GM19455 (cell line): Measurements from ENCODE around the gene COL25A1.

Source experiments
- ATAC-seq: cut with Tn5 transposase; IDR thresholded peaks from one replicate; pipeline ENCODE4 v1.9.1; 2021; ENCODE audit not compliant: unreplicated experiment

COL25A1 gene

DNA sequence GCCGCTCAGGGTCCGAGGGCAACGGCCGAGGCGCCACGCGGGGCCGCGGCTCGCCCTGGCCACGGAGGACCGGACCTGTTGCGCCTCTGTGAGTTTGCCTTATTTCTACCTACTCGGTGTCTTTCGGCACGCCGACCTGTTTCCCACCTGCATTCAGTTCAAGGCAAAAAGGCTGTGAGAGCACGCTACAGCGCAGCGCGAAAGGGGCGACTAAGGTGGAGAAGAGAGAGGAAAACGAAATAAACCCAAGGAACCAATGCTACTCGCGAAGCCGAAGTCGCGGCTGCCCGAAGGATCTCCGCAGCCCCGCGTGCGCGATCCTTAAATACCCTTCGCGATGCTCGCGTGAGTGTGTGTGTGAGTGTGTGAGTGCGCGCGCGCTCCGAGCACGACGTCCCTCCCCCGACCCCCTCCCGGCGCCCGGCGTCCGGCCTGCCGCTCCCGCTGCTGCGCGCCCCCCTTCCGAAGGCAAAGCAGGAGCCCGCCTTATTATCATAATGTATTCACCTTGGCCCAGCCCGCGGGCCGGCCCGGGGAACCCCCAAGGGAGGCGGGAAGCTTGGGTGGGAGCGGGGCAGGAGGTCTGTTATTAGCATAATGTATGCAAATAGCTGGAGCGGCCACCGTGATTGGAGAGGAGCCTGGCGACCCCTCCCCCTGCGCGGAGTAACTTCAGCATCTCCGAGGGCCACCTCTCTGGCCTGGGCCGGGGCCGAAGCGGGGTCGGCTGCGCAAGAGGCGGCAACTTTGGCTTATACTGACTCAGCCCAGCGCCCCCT, at the start of gene COL25A1:
COL25A1 (minus strand) TSS at position 298 of the 779 bp plus-strand sequence.
- ATAC-seq = no peak

DNA sequence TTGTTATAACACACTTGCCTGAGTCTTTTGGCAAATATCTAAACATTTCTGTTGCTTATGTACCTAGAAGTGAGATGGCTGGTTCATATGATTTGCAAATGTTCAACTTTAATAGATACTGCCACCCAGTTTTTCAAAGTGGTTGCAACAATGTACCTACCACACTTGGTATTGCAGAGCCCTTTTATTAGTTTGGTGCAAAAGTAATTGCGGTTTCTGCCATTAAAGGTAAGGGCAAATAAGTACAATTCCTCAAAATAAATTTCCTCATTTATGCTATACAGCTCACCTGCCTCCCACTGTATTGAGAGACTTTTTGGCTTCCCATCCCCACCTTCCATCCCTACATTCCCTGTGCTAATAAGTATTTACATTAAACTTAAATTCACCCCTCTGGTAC, 47.7 kb upstream of the COL25A1 start:
- no peak for ATAC-seq

DNA sequence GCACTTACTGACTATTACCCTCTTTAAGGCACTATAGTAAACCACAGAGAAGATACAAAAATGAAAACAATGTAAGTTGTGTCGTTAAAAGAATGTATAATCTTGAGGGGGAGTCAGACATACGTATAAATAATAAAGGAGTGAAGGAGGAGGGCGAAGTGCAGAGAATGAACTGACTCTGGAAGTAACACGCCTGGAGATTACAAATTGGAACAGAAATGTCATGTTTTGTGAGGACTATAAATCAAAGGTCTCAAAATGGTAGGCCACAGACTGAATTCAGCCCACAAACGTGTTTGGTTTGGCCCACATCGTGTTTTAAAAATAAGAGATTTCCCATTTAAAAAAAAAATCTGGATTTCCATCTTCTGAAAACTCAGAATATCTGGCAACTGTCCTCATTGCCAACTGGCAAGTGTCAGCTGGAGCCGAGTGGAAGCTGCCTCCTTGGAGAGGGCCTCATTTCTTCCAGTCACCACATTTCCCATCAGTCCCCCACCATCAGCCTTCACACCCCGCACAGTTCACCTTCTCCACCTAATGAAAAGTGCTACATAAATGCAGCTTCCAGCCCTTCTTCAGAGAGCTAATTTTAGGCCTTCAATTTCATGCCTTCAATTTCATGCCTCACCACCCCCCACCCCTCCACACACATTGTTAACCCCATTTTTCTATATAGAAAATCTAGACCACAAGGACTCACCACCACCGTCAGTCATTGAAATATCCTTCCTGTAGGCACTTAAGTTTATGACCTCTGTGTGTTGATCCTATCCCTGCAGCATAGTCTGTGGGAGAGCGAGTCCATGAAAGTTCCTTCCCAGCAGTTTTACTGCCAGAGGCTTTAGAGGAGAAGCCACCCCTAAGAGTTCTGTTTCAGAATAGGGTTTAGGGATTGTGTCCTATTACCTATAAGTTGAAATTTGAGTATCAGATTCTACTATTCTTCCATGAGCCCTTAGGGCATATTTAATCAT, 32.0 kb upstream of the COL25A1 start:
- ATAC-seq = no peak

DNA sequence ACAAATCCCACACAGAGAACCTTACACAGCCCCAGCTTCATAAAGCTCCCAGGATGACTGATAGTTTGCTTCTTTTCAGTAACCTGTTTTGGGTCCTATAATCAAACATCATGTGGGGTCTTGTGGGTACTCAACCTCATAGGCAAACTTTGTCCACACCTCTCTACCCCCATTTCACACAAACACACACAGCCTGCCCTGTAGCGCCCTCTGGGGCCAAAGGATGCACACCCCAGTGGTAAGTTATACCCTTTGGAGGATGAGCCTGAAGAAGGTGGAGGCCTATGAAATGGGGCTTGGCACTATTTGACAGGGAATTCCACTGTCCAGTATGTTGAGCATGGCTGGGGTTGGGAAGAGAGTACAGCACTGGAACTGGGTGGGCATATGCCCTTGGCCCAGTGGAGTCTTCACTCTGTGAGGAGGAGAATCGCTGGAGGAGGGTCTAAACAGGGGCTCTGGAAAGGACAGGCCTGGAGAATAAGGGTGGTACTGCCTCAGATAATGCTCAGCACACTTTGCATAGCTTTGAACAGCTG, 30.5 kb upstream of the COL25A1 start:
- no peak for ATAC-seq

DNA sequence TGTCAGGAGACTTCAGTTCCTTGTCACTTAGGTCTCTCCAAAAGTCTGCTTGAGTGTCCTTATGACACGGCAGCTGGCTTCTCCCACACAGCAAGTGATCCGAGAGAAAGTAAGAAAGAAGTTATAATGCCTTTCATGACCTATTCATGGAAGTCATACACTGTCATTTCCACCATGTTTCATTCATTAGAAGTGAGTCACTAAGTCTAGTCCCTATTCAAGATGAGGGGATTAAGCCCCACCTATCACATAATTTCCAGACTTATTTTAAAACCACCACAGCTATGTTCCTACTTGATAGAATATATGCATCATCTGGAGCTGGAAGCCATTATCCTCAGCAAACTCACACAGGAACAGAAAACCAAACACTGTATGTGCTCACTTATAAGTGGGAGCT, 25.2 kb upstream of the COL25A1 start:
- no peak for ATAC-seq

DNA sequence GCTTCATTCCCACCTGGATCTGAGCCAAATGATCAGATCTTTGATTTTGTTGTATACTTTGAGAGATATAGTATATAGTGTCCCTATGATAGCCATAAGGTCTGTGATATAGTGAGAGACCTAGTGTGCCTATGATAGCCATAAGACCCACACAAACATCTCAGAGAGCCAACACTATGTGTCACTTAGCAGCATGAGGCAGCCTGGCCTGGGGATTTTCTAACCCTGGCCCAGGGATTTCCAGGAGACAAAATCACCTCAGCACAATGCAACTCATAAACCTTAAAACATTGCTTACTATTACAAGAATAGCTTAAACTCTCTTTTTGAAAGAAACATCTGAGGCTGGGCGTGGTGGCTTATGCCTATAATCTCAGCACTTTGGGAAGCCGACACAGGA, 23.2 kb upstream of the COL25A1 start:
- ATAC-seq = no peak

DNA sequence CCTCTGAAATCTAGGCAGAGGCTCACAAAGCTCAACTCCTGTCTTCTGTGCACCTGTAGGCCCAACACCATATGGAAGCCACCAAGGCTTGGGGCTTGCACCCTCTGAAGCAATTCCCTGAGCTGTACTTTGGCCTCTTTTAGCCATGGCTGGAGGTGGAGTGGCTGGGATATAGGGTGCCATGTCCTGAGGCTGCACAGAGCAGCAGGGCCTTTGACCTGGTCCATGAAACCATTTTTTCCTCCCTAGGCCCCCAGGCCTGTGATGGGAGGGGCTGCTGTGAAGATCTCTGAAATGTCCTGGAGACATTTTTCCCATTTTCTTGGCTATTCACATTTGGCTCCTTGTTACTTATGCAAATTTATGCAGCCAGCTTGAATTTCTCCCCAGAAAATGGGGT, 20.9 kb upstream of the COL25A1 start:
- ATAC-seq = no peak

DNA sequence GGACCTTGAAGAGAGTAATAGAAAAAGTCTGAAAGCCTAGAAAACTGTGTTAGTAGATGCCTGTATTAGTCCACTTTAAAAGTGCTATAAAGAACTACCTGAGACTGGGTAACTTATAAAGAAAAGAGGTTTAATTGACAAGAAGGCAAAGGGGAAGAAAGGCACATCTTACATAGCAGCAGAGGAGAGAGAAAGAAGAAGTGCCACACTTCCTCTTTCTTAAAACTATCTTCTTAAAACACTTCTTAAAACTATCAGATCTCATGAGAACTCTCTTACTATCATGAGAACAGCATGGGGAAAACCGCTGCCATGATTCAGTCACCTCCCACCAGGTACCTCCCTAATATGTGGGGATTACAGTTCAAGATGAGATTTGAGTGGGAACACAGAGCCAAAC, 18.8 kb upstream of the COL25A1 start:
- ATAC-seq = no peak

DNA sequence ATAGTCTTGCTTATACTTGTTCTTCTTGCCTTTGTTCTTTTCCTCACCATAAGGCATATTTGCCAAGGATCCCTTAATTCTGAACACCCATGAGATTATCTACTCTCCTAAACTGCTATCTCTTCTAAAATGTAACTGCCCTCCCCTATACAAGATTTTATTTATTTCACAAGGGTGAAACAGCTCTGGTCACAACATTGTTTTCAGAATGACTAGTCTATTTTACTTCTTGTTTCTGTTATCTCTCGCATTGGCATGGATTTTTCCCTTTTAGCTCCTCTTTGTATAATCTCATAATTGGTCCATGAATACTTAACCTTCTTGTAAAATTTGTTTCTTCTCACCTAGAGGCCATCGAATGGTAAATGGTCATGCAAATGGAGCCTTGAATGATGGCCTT, 17.2 kb upstream of the COL25A1 start:
- ATAC-seq = no peak

DNA sequence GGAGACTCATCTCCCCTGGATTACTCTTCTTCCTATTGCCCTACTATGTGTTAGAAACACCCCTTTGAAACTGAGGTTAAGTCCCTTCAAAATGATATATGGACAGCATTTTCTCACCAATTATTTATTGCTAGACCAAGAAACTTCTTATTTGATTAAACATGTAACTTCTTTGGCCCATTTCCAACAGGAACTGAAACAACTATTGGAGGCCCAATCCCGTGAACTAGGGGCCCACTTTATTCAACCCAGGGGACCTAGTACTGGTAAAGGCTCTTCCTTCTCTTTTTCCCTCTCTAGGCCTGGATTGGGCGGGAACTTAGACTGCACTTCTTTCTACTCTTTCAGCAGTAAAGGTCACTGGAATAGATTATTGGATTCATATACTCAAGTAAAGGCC, 16.7 kb upstream of the COL25A1 start:
- ATAC-seq = no peak

DNA sequence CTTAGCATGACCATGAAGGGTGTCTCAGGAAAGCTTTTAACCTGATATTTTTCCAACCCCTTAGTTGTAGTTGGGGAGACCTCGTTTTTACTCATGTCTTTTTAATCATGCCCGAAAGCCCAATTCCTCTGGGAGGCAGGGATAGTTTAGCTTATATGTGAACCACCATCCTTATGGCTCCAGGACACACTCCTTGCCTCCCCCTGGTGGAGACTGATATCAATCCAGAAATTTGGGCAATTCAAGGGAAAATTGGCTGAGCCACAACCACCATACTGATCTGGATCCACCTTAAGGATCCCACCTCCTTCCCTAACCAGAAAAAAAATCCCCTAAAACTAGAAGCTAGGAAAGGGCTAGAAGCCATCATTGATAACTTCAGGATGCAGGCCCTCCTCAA, 13.4 kb upstream of the COL25A1 start:
- ATAC-seq = no peak

DNA sequence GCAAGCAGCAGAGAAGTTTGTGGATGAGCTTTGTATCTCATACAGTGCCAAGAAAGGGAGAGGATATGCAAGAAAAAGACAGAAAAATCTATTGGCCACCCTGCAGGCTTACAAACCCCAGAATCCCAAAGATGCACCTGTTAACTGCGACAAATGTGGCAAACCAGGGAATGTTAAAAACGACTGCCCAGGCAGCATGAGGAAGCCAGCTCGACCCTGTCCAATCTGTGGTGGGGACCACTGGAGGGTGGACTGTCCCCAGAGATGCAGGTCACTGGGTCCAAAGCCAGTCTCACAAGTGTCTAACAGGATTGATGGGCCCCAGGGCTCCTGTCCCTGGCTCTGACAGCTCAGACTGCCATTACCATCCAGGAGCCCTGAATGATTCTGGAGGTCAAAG, 12.9 kb upstream of the COL25A1 start:
- ATAC-seq = no peak

DNA sequence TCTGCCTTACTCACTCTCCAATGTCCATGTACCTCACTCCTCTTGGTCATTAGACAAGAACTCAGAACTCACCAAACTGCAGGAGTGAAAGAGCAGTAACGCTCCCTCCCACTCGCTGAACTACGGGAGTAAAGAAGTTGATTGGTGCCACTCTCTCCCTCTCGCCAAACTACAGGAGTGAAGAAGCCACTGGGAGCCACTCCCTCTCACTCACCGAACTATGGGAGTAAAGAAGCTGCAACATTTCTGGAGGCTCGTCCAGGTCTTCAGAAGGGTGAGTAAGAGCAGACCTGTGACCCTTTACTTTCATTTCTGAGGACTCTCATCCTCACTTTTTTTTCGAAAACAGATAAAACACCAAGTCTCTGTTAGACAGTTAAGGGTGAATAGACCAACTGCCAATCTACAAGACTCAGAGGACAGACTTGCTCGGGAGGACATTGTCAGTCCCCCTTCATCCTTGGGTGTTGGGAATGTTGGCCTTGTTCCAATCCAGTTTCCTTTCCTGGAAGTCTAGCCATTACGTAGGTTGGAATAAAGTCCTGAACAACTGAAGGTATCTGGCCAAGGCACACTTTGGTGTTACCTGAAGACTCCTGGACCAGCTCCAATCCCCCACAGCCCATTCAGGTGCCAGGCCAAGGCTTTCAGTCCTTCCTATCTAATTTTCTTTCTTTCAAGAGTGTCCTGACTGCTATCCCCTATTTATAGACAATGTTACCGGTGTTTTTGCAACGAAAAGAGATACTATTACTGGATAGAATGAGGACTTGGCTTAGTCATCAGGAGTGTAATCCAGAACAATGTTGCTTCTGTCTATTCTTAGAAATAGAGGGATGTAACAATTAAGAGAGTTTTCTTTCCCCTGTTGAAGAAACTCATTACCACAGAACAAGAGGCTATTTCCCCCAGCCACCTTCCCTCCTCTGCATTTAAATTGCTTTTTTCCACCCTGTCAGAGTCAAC, 11.0 kb upstream of the COL25A1 start:
- no peak for ATAC-seq

DNA sequence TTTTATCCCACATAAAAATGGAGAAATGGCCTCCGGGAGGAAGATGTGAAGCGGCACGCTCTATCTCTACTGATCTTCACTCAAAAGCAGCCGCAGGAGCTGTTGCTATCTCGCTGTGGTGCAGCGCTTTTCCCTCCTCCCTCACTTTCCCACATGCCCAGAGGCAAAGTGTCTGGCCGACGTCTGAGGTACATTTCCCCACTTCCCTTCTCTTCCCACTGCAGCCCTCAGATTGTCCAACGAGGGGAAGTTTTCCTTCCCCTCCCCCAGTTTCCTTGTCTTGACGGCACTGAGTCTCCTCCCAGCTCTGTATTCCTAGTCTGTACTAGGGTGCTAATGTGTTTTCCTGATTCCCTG, 660 bp upstream of the COL25A1 start:
- ATAC-seq = no peak

DNA sequence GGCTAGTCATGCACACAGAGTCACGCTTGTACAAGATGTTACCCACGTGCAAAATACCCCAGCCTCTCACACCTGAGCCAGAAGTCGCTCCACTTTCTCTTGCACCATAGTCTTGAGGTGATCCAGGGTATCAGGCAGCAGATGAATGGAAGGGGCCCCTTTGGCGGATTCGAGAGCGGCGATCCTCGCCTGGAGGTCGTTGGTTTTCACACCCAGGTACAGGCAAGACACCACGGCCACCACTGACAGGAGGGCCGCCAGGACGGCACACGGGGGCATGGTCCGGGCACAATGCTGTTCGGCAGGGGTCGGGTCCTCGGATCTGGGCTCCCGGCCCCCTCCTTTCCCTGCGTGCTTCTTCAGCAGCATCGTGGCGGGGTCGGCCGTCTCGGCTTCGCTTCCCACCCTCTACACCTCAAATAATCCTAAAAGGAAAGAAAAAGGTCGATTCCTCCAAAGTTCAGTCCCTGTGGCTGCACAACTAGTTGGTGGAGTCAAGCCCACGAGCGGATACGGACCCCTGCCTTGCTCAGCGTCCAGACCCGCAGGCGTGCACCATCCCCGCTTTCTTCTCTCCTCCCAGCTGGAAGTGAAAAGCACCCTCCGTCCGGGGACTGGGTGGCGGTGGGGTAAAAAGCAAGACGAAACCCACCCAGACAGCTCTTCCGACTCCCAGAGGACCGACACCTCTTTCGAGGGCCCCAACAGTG, 652 bp downstream of the COL25A1 start:
- ATAC-seq = no peak

DNA sequence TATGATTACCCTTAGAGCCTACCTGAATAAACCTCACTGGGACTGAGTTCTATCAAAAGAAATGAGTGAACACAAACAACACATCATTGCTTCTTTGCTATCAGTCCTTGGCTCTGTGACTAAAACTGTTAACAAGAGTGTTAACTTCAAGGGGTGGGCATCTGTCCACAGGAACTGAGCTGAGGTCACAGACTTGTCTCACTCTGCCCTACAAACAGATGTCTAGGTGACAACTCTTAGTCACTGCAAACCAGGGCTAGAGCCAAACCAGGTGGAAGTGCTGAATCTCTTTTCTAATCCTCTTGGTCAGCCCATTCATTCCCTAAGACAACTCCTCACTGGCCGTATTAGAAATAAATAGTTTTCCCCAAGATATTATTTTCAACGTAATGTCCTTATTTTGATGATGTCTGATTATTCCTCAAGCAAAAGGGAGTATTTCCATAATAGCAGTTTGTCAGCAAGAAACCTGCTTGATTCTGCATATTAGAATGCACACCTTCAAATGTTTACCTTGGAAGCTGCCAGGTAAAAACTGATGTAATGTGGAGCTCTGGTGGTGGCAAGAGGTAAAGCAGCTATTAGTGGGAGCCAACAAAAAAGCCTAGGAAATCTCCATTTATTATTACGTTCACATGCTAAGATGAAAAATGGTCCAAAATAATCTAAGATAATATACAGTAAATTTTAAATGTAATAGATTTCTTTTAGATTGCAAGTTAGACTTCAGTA, 4.0 kb downstream of the COL25A1 start:
- no peak for ATAC-seq

DNA sequence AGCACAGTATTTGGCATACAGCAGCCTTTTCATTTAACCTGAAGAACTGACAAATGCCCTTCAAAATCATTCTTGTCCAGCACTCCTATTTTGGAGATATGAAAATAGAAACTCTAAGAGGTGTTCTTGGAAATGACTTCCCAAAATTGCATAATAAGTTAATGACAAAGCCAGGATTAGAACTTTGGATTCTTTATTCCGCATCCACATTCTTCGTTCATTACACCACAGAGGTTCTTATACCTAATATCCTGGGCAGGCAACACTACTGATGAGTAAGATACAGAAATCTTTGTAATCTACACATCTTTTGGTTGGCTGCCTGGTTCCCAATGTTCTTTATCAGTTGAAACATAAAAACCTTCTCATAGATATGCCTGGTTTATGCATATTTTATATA, 5.9 kb downstream of the COL25A1 start:
- ATAC-seq = no peak

DNA sequence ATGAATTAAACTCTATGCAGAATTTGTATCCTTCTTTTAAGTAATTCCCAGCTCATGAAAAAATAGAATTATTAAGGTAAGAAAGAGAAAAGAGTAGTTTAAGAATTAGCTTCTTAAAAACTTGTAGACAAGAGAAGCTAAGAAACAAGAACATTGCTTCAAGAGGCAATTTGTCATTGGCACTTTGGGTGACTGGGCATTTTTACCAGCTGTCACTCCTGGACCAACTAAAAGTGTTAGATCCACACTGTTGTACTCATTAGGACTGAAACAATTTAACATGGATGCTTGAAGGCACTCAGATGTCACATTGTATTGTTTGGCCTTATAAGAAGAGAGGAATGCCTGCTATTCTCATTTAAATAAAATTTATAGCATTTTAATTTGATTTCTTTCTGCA, 7.4 kb downstream of the COL25A1 start:
- no peak for ATAC-seq

DNA sequence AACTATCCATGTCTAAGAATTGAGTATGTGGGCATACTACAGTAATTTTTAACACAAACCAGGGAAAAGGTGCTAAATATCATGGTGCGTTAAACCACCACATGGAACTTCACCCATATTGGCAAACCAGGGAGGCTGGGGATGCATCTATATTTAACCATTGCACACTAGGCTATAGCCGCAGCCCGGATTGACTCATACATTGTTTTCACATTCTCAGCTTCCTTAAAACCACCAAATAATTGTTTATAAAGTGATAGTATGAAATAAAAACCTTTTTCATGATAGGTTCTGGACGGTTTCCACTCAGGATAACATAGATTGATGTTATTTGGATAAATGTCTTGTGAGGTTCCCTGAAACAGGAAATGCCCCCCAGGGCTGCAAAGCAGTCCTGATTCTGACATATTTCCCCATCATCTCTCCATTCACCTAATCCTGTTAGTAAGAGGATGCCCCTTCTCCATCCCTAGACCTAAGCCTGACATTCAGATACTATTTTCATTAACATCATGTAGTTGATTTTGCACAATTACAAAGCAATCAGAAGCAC, 7.9 kb downstream of the COL25A1 start:
- ATAC-seq = no peak
